ENCODE results near the gene RELN.

DNA sequence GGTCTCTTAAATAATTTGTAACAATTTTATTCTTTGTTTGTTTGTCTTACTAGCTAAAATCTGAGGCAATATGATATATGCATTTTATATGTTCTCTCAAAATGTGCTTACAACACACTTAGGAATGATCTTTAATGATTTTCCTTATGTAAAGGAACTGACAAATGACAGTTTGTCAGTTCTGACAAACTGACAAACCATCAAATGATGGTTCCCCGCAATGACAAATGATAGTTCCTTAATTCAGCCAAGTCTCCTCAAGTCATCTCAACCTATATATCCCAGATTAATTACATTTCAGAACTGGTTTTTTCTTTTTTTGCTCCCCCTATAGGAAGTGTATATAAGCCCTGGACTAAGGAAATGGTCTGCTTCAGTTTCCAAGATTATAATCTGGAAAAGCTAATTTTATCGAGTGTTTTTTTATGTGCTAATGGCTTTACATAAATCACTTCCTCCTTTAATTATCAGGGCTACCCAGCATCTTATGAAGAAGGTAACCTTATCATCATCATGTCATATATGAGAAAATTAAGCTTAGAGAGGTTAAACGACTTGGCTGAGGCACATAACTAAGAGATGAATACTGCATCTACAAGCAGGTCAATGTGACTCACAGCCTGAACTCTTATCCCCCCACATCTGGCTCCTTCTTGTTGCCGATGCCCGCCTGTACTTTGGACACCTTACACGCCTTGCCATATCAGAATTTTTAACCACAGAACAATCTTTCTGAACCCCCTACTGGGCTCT lies 75.1 kb downstream of the RELN start:
- no peak for TF ChIP-seq TAF1 (IDR thresholded peaks at IDR 0.05; ENCODE audit: low read depth, low read length)
- TF ChIP-seq POLR2AphosphoS5 (IDR thresholded peaks at IDR 0.05; ENCODE audit: low read depth, low read length): no peak
- TF ChIP-seq POLR2A (IDR thresholded peaks at IDR 0.05; ENCODE audit: low read depth, low read length): no peak
- no peak for TF ChIP-seq POU2F2 (IDR thresholded peaks at IDR 0.05; ENCODE audit: low read depth, low read length)
- TF ChIP-seq SPI1 (IDR thresholded peaks at IDR 0.05; ENCODE audit: low read depth, low read length): no peak
